ENCODE measurements around the gene SLFN13.
"Not testable (repeated sequence)": the region's sequence is repeated elsewhere in the genome, so short reads cannot be mapped to it uniquely, and the experiment has no call there.

The SLFN13 gene

GRCh38 chr17:35429702-35430101 lies 18.9 kb downstream of the SLFN13 start:
- no peak for DNase-seq

GRCh38 chr17:35428229-35428628 lies 20.3 kb downstream of the SLFN13 start:
- DNase-seq: no peak

- DNase-seq: no peak
Observed at GRCh38 chr17:35423761-35424160, 24.8 kb downstream of the SLFN13 start.

GRCh38 chr17:35421069-35421468 lies 27.5 kb downstream of the SLFN13 start:
- not testable (repeated sequence) for DNase-seq

GRCh38 chr17:35416659-35417058 lies 31.9 kb downstream of the SLFN13 start:
- no peak for DNase-seq

GRCh38 chr17:35414707-35415106 lies 33.9 kb downstream of the SLFN13 start:
- DNase-seq: not testable (repeated sequence)

GRCh38 chr17:35414247-35414646 lies 34.3 kb downstream of the SLFN13 start:
- no peak for DNase-seq

- no peak for DNase-seq
Observed at GRCh38 chr17:35407531-35407930, 41.0 kb downstream of the SLFN13 start.

- DNase-seq: no peak
Observed at GRCh38 chr17:35406568-35406967, 42.0 kb downstream of the SLFN13 start.

GRCh38 chr17:35404360-35404759 lies 44.2 kb downstream of the SLFN13 start:
- no peak for DNase-seq

GRCh38 chr17:35393783-35394182 lies 54.8 kb downstream of the SLFN13 start:
- DNase-seq: peak; percentile 5

- DNase-seq: no peak
Observed at GRCh38 chr17:35390663-35391062, 57.9 kb downstream of the SLFN13 start.

- no peak for DNase-seq
Observed at GRCh38 chr17:35390156-35390555, 58.4 kb downstream of the SLFN13 start.

GRCh38 chr17:35387496-35387895 lies 61.1 kb downstream of the SLFN13 start:
- DNase-seq: no peak

Data from NCI-H2227 treated with DMSO at 0.1 percent for 48 hours (cell line).